AG09309 (cell line): Measurements from ENCODE around the gene ATXN2.

Experiments
- DNase-seq: peaks from one replicate; pipeline ENCODE4 v3.0.0-alpha.2; 2010; ENCODE audit warnings: low read depth
- H3K4me3 ChIP-seq: 2 replicates; pipeline ENCODE4 v1.5.1; 2011; ENCODE audit warnings: mild to moderate bottlenecking, low read depth, low read length, moderate library complexity; ENCODE audit not compliant: control insufficient read depth
- CTCF ChIP-seq: IDR thresholded peaks from 2 replicates; pipeline ENCODE4 v1.5.1; 2011; ENCODE audit warnings: mild to moderate bottlenecking, low read depth, low read length, inconsistent platforms; ENCODE audit not compliant: insufficient read depth, control insufficient read depth; ENCODE audit errors: missing control alignments

ATXN2 gene

GRCh38 chr12:111598637-111599452, at the start of gene ATXN2:
TSS of gene ATXN2 (minus strand) at chr12:111599315. CDS start at chr12:111599034, 281 bp downstream.
- DNase-seq, result no peak
- TF ChIP-seq CTCF, result no peak
- peak within 1 kb of the TSS; percentile 90 for H3K4me3 ChIP-seq

- no peak overlapping the region for H3K4me3 ChIP-seq
- no peak for TF ChIP-seq CTCF
- DNase-seq, result no peak
These were observed 46.3 kb upstream of the ATXN2 start for GRCh38 chr12:111645433-111645832.

DNA sequence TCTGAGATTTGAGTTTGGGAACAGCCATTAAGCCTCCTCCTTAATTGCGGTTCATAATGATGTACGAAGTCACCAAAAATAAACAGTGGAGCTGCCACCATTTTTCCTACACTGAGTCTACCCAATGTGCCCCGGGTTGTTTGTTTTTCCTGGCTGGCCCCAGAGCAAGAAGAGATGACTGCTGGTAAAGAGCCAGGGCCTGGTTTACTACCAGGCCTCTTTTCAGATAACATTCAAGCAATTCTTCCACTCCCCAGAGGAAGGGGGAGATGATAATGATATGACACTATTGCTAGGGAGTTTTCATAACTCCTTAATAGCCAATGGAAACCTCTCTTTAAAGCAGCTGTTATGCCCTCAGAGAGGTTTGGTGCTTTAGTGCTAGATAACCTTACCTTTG, 44.3 kb upstream of the ATXN2 start:
- H3K4me3 ChIP-seq, result no peak overlapping the region
- DNase-seq, result no peak
- no peak for TF ChIP-seq CTCF

DNA sequence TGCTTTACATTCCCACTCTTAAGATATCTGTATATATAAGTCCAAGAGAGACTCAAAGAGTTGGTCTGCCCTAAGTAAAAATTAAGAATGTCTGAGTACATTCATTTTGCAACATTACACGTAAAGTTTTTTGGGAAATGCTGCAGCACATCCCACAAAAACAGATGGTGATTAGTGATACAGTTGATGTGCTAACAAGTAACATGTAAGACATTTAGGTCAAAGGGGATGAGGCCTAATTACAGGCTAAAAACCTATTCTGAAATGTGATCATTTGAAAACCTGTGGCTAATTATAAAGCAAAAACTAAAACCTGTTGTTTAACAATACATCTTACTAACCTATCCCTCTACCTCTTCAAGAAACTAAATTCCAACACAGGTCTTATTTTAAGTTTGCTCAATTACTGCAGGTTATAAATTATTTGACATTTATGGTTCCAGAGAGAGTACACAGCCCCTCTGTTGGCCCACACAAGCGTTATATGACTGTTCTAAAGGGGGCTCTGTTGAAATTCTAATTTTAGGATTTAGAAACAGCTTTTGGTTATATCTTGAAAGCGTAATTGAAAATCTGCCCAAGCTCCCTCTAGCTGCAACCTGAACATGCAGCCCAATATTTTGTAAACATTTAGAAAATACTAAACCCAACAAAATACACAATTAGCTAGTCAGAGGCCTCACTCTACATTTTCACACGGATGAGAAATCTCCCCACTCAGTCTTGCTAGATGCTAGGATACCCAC, 43.7 kb upstream of the ATXN2 start:
- no peak for DNase-seq
- TF ChIP-seq CTCF, result no peak
- H3K4me3 ChIP-seq, result no peak overlapping the region

DNA sequence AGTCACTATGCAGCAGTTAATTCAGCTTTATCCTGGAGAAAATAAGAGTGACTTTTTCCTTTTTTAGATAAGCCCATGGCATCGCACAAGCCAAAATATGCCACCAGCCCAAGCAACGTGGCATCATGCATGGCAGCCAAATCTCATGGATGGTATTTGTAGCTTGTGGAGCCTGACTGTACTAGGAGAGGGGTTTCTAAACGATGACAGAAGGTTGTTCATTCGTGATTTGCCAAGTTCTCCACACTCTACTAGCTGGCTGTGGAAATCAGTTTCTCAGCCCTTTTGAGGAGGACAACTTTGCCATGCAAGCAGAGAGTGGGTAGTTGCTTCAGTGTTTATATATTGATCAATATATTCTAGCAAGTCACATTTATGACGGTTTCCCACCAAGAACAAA, 41.4 kb upstream of the ATXN2 start:
- DNase-seq, result no peak
- no peak for TF ChIP-seq CTCF
- H3K4me3 ChIP-seq, result no peak overlapping the region

DNA sequence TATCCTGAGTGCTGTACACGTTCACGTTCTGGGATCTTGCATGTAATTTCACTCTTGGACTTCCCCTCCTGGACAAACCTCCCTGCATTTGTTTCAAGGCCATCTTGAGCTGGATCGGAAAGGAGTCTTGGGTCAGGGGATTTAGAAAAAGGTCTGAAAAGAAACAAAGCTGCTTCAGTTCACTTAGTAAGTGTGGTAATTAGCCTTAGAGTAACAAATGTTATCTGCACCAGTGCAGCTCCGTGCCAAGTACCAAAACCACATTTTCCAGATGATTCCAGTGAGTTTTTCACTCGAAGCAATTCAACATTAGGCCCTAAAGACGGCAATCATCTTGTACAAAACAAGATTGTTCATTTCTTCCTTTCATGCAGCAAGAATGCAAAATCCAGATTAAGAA, 39.4 kb upstream of the ATXN2 start:
- no peak for TF ChIP-seq CTCF
- no peak for DNase-seq

More for the DNA sequence above, 39.4 kb upstream of the ATXN2 start:
- no peak overlapping the region for H3K4me3 ChIP-seq
